Loucy (cell line): ENCODE data around the gene SLC17A5.
"Not testable (repeated sequence)": the region's sequence is repeated elsewhere in the genome, so short reads cannot be mapped to it uniquely, and the experiment has no call there.

ENCODE experiments used
- EZH2phosphoT487 ChIP-seq: fragments of 200-600 bp; IDR thresholded peaks from 2 replicates; pipeline ENCODE4 v1.6.1; 2018; ENCODE audit warnings: antibody characterized with exemption, mild to moderate bottlenecking, moderate library complexity, borderline replicate concordance
- TF ChIP-seq, protein P1 (sequence below): fragments of 200-600 bp; sonication (generic); conservative IDR thresholded peaks from 2 replicates; pipeline ENCODE4 v1.5.1; 2014; ENCODE audit warnings: mild to moderate bottlenecking, antibody characterized with exemption, low read length

DNA sequence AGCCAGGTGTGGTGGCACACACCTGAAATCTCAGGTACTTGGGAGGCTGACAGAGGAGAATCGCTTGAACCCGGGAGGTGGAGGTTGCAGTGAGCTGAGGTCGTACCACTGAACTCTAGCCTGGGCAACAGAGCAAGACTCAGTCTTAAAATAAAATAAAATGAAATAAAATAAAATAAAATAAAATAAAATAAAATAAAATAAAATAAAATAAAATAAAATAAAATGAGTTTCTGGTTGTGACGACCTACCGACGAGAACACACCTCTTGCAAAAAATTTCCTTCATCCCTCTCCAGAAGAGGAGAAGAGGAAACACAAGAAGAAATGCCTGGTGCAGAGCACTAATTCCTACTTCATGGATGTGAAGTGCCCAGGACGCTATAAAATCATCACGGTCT, 35.7 kb downstream of the SLC17A5 start:
- TF ChIP-seq, protein P1, sequence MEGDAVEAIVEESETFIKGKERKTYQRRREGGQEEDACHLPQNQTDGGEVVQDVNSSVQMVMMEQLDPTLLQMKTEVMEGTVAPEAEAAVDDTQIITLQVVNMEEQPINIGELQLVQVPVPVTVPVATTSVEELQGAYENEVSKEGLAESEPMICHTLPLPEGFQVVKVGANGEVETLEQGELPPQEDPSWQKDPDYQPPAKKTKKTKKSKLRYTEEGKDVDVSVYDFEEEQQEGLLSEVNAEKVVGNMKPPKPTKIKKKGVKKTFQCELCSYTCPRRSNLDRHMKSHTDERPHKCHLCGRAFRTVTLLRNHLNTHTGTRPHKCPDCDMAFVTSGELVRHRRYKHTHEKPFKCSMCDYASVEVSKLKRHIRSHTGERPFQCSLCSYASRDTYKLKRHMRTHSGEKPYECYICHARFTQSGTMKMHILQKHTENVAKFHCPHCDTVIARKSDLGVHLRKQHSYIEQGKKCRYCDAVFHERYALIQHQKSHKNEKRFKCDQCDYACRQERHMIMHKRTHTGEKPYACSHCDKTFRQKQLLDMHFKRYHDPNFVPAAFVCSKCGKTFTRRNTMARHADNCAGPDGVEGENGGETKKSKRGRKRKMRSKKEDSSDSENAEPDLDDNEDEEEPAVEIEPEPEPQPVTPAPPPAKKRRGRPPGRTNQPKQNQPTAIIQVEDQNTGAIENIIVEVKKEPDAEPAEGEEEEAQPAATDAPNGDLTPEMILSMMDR: not testable (repeated sequence)
- not testable (repeated sequence) for TF ChIP-seq EZH2phosphoT487
